SK-N-SH (cell line): Measurements from ENCODE around the gene SPEG. TPM values are rescaled to one million over a fixed set of nuclear protein-coding genes. Genes with fewer than 3 reads are reported as not detected.

ENCODE experiments used
- CTCF ChIA-PET: fragments of 300-600, 350-600 bp; formaldehyde crosslinking; extraction: SDS; loops from one replicate; lab custom pipeline; 2021; lab: Yijun Ruan, JAX
- POLR2A ChIA-PET: fragments of 350-600 bp; sonication (Branson Sonifier 250); formaldehyde crosslinking; extraction: SDS; loops from one replicate; lab custom pipeline; 2020; ENCODE audit warnings: antibody characterized with exemption, inconsistent platforms; lab: Yijun Ruan, JAX
- DNase-seq: peaks from one replicate; pipeline ENCODE4 v3.0.0; 2012
- H2AFZ ChIP-seq: fragments of 200-600 bp; sonication (generic); 2 replicates; pipeline ENCODE4 v1.8.1; 2016; ENCODE audit warnings: antibody characterized with exemption, mild to moderate bottlenecking, low read depth
- H3F3A ChIP-seq: fragments of 200-600 bp; sonication (generic); replicated peaks from 2 replicates; pipeline ENCODE3; 2016; ENCODE audit warnings: antibody characterized with exemption, mild to moderate bottlenecking; ENCODE audit not compliant: insufficient read depth
- H3K27ac ChIP-seq, 2 experiments: fragments of 200-500 bp in 1 of 2; fragments of 200-600 bp in 1 of 2; sonication (Bioruptor generic) in 1 of 2; sonication (generic), shearing (Covaris generic) in 1 of 2; 2 replicates each; pipeline versions ENCODE4 v1.5.1 to v1.6.1; 2014 to 2016; ENCODE audit warnings: low read depth in 2 of 2, inconsistent platforms in 1 of 2, low read length in 1 of 2, mild to moderate bottlenecking in 1 of 2, mixed read lengths in 1 of 2
- H3K27me3 ChIP-seq: fragments of 200-600 bp; sonication (generic), shearing (Covaris generic); 2 replicates; pipeline ENCODE4 v1.6.1; 2016; ENCODE audit warnings: mixed run types; ENCODE audit not compliant: insufficient read depth
- H3K36me3 ChIP-seq, 2 experiments: fragments of 200-500 bp in 1 of 2; fragments of 200-600 bp in 1 of 2; sonication (Bioruptor generic) in 1 of 2; sonication (generic) in 1 of 2; replicated peaks in 1 of 2; 2 replicates each; pipeline versions ENCODE3 to v1.5.1; 2014 to 2016; ENCODE audit warnings: low read length in 1 of 2, mild to moderate bottlenecking in 1 of 2; ENCODE audit not compliant: insufficient read depth in 2 of 2, control insufficient read depth in 1 of 2
- H3K4me1 ChIP-seq, 2 experiments: fragments of 200-500 bp in 1 of 2; fragments of 200-600 bp in 1 of 2; sonication (Bioruptor generic) in 1 of 2; sonication (generic), shearing (Covaris generic) in 1 of 2; 2 replicates each; pipeline versions ENCODE4 v1.5.1 to v1.6.1; 2014 to 2016; ENCODE audit warnings: low read depth in 1 of 2, low read length in 1 of 2, mixed run types in 1 of 2; ENCODE audit not compliant: insufficient read depth in 2 of 2, control insufficient read depth in 1 of 2
- H3K4me2 ChIP-seq: fragments of 200-600 bp; sonication (generic), shearing (Covaris generic); 2 replicates; pipeline ENCODE4 v1.6.1; 2017; ENCODE audit warnings: mixed run types
- H3K4me3 ChIP-seq, 2 experiments: fragments of 200-500 bp in 1 of 2; fragments of 200-600 bp in 1 of 2; sonication (Bioruptor generic) in 1 of 2; sonication (generic), shearing (Covaris generic) in 1 of 2; 2 replicates each; pipeline versions ENCODE4 v1.5.1 to v1.8.1; 2014 to 2016; ENCODE audit warnings: low read depth in 2 of 2, inconsistent platforms in 1 of 2, low read length in 1 of 2, mild to moderate bottlenecking in 1 of 2, mixed read lengths in 1 of 2, moderate library complexity in 1 of 2
- H3K79me2 ChIP-seq: fragments of 200-600 bp; sonication (generic); 2 replicates; pipeline ENCODE4 v1.8.1; 2017; ENCODE audit warnings: mild to moderate bottlenecking; ENCODE audit not compliant: insufficient read depth
- H3K9ac ChIP-seq: fragments of 200-600 bp; sonication (generic); 2 replicates; pipeline ENCODE4 v1.6.1; 2017; ENCODE audit warnings: mixed run types
- H3K9me2 ChIP-seq: fragments of 200-600 bp; sonication (generic); 2 replicates; pipeline ENCODE4 v1.6.1; 2017; ENCODE audit warnings: mixed run types
- H3K9me3 ChIP-seq: fragments of 200-600 bp; sonication (generic); 2 replicates; pipeline ENCODE4 v1.6.1; 2017; ENCODE audit warnings: mixed run types, mild to moderate bottlenecking, moderate library complexity
- H4K20me1 ChIP-seq: fragments of 200-600 bp; sonication (generic); 2 replicates; pipeline ENCODE4 v1.6.1; 2017; ENCODE audit warnings: mild to moderate bottlenecking, mixed run types; ENCODE audit not compliant: insufficient read depth
- CTCF ChIP-seq: fragments of 200-600 bp; sonication (generic); IDR thresholded peaks from 2 replicates; pipeline ENCODE4 v1.6.1; 2017; ENCODE audit warnings: antibody characterized with exemption, mild to moderate bottlenecking, moderate library complexity
- EP300 ChIP-seq, 2 experiments: IDR thresholded peaks; 2 replicates each; pipeline versions ENCODE4 v1.4.0 to v1.6.1; 2012; ENCODE audit warnings: borderline replicate concordance in 1 of 2, low read depth in 1 of 2, low read length in 1 of 2
- EZH2phosphoT487 ChIP-seq: fragments of 200-600 bp; sonication (generic); IDR thresholded peaks from 2 replicates; pipeline ENCODE4 v1.6.1; 2017; ENCODE audit warnings: low read depth, mixed run types, mild to moderate bottlenecking, antibody characterized with exemption, moderate library complexity, borderline replicate concordance
- GABPA ChIP-seq: IDR thresholded peaks from 2 replicates; pipeline ENCODE4 v1.4.0; 2012; ENCODE audit warnings: low read depth, mild to moderate bottlenecking
- IRF3 ChIP-seq: fragments of 150-350 bp; IDR thresholded peaks from 2 replicates; pipeline ENCODE4 v1.6.1; 2016; ENCODE audit warnings: mild to moderate bottlenecking, low read depth, low read length
- JUND ChIP-seq: IDR thresholded peaks from 2 replicates; pipeline ENCODE4 v1.4.0; 2012
- MAX ChIP-seq: IDR thresholded peaks from 2 replicates; pipeline ENCODE4 v1.4.0; 2012; ENCODE audit warnings: low read depth
- MEF2A ChIP-seq: IDR thresholded peaks from 2 replicates; pipeline ENCODE4 v1.4.0; 2012; ENCODE audit warnings: low read depth, borderline replicate concordance
- MXI1 ChIP-seq: IDR thresholded peaks from 2 replicates; pipeline ENCODE4 v1.6.1; 2012; ENCODE audit warnings: mild to moderate bottlenecking, low read depth, low read length, improper control_type of control experiment
- NRF1 ChIP-seq: IDR thresholded peaks from 2 replicates; pipeline ENCODE4 v1.6.1; 2012; ENCODE audit warnings: low read depth, mild to moderate bottlenecking, low read length
- RCOR1 ChIP-seq: fragments of 150-350 bp; IDR thresholded peaks from 2 replicates; pipeline ENCODE4 v1.6.1; 2017; ENCODE audit warnings: antibody characterized with exemption, low read length
- SMC3 ChIP-seq: IDR thresholded peaks from 2 replicates; pipeline ENCODE4 v1.6.1; 2012; ENCODE audit warnings: low read depth, low read length, improper control_type of control experiment
- YY1 ChIP-seq: IDR thresholded peaks from 2 replicates; pipeline ENCODE4 v1.4.0; 2012; ENCODE audit warnings: low read depth, mild to moderate bottlenecking
- whole genome bisulfite sequencing: methylation state at CpG from one replicate; pipeline ENCODE4 v1.1.6; 2017; ENCODE audit warnings: low lambda C conversion rate; 5-methylcytosine and 5-hydroxymethylcytosine counted together
- polyA plus RNA-seq, 3 experiments: library from polyadenylated mRNA; depleted of rRNA; stranded (reverse); fragments of >200 nt; gene quantifications; 2 replicates each; pipeline ENCODE4 v1.2.3, GENCODE V29; 2012

The SPEG gene
- polyA plus RNA-seq, 1 of the 3 experiments (the other 2 are of a cell fraction), result 107 TPM

- Histone ChIP-seq H3K9ac (no peak overlapping the region), H2AFZ (no peak overlapping the region), H3K27ac (peak overlapping the region in 1 of 2 experiments; percentile 60; a peak in 1 of 4 replicates), H3K27me3 (no peaks in the 10 kb centered on the region), H4K20me1 (no peaks in the 10 kb centered on the region), H3F3A (peaks cover 11% of the 10 kb centered on the region), H3K36me3 (peaks cover 23 to 39% of the 10 kb centered on the region in 2 experiments), H3K9me2 (no peaks in the 10 kb centered on the region), H3K79me2 (peaks cover 18% of the 10 kb centered on the region; the same call in 1 of the 2 replicates), H3K4me1 (peaks cover 46 to 55% of the 10 kb centered on the region in 2 experiments), H3K4me2 (no peak overlapping the region), H3K4me3 (no peak overlapping the region), H3K9me3 (no peaks in the 10 kb centered on the region)
- no peak for TF ChIP-seq YY1
- TF ChIP-seq CTCF, result no peak
- no peak for TF ChIP-seq MAX
- TF ChIP-seq MXI1, result no peak
- TF ChIP-seq NRF1, result no peak
- TF ChIP-seq MEF2A, result no peak
- CTCF ChIA-PET, result interaction anchor here (1.5 to 12.5 kb wide), 4 partner anchors 8 to 82 kb away, joined by 7 to 95 read pairs (median 23); no protein-coding TSS in a partner anchor
- DNase-seq, result no peak
- POLR2A ChIA-PET, result no interaction called here
- WGBS, result 97% methylated on average over 17 of the region's 23 CpGs
These were observed 12.8 kb downstream of the SPEG start for GRCh38 chr2:219447242-219448098.

- Histone ChIP-seq H2AFZ (no peak overlapping the region), H3K4me1 (peaks cover 46 to 55% of the 10 kb centered on the region in 2 experiments), H4K20me1 (no peaks in the 10 kb centered on the region), H3K9ac (no peak overlapping the region), H3K9me3 (no peaks in the 10 kb centered on the region), H3K4me2 (no peak overlapping the region), H3K79me2 (peaks cover 11% of the 10 kb centered on the region; the same call in 1 of the 2 replicates), H3K27me3 (no peaks in the 10 kb centered on the region), H3F3A (peaks cover 16% of the 10 kb centered on the region), H3K4me3 (no peak overlapping the region), H3K27ac (no peak overlapping the region; a peak in 1 of 4 replicates), H3K9me2 (no peaks in the 10 kb centered on the region), H3K36me3 (peaks cover 21 to 39% of the 10 kb centered on the region in 2 experiments)
- no peak for TF ChIP-seq IRF3
- TF ChIP-seq MEF2A, result no peak
- TF ChIP-seq RCOR1, result no peak
- TF ChIP-seq EP300 (IDR thresholded peaks at IDR 0.05; ENCODE audit: borderline replicate concordance in 1 of 2, low read depth in 1 of 2, low read length in 1 of 2), result no peak
- TF ChIP-seq JUND, result no peak
- no peak for TF ChIP-seq GABPA
- TF ChIP-seq SMC3, result no peak
- TF ChIP-seq EZH2phosphoT487, result no peak
- 97% methylated on average over 33 of the region's 88 CpGs for WGBS
- CTCF ChIA-PET, result interaction anchor here (2.8 to 6.2 kb wide), 2 partner anchors 11 to 81 kb away, joined by 12 to 36 read pairs; no protein-coding TSS in a partner anchor
- DNase-seq, result no peak
- POLR2A ChIA-PET, result no interaction called here
These were observed 13.6 kb downstream of the SPEG start for GRCh38 chr2:219448099-219448775.
